ENCODE results near the gene ZNF79. TPM values are rescaled to one million over a fixed set of nuclear protein-coding genes. Genes with fewer than 3 reads are reported as not detected.

Gene ZNF79
- total and polyA plus RNA-seq, 9 of the 15 experiments (the other 6 are each of a cell fraction or from before 2014, with no cell fraction given): 0.62 to 7.0 (median 4.1) TPM

DNA sequence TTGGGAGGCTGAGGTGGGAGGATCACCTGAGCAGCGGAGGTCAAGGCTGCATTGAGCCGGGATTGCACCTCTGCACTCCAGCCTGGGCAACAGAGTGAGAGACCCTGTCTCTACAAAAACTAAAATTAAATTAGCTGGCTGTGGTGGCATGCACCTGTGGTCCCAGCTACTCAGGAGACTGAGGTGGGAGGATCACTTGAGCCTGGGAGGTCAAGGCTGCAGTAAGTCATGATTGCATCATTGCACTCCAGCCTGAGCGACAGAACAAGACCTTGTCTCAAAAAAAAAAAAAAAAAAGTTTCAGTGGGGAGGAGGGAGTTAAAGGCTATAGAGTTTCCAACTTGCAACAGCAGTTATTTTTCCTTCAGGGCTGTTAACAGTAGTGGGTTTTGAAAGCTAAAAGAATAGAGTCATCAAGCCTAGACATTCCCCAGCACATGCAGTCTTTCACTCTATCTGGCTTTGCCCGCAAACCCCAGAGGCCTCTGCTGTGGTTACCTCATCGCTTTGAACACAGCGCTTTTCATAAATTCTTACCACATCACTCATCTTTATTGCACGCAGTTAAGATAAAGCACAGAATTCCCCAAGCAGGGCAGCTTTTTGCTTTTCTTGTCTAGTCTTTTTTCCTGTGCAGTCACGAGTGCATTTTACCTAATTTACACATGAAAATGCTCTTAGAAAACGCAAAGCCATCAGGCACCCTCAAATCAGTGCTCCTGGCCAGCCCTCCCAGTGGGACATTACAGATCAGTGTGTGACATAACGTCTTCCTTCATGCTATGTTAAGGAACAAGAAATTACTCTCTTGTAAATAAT, 35.9 kb upstream of the ZNF79 start (continued):
- TF ChIP-seq CEBPG (CRISPR knock-in tag; IDR thresholded peaks at IDR 0.05) (peak; percentile 82), CEBPG (tag; conservative IDR thresholded peaks at IDR 0.05 in 1 of 2, IDR thresholded peaks at IDR 0.05 in 1 of 2) (peak; percentile 91), CHD2 (IDR thresholded peaks at IDR 0.05; ENCODE audit: low read depth, low read length) (no peak), CXXC5 (CRISPR knock-in tag; IDR thresholded peaks at IDR 0.05) (peak; percentile 46), ZNF586 (CRISPR knock-in tag; conservative IDR thresholded peaks at IDR 0.05) (no peak), ZNF140 (CRISPR knock-in tag; IDR thresholded peaks at IDR 0.05) (no peak), RAD21 (CRISPR knock-in tag; conservative IDR thresholded peaks at IDR 0.05 in 1 of 2, IDR thresholded peaks at IDR 0.05 in 1 of 2) (no peak), PURB (CRISPR knock-in tag; IDR thresholded peaks at IDR 0.05; ENCODE audit: low read depth) (no peak), ZNF699 (CRISPR knock-in tag; IDR thresholded peaks at IDR 0.05; ENCODE audit: insufficient replicate concordance) (no peak), LCOR (CRISPR knock-in tag; IDR thresholded peaks at IDR 0.05) (no peak; the same call in 1 of the 2 replicates), TCF7 (IDR thresholded peaks at IDR 0.05; ENCODE audit: borderline replicate concordance) (peak; percentile 97), ZFP36 (IDR thresholded peaks at IDR 0.05; ENCODE audit: low read depth, low read length, partially characterized antibody) (no peak), TAF9B (IDR thresholded peaks at IDR 0.05; ENCODE audit: partially characterized antibody) (no peak), ZSCAN32 (CRISPR knock-in tag; IDR thresholded peaks at IDR 0.05) (no peak), ZNF583 (CRISPR knock-in tag; IDR thresholded peaks at IDR 0.05) (no peak), ZNF274 (IDR thresholded peaks at IDR 0.05; ENCODE audit: borderline replicate concordance, low read depth, low read length) (no peak), RBM17 (IDR thresholded peaks at IDR 0.05; ENCODE audit: borderline replicate concordance, low read depth, low read length) (no peak), NFE2 (IDR thresholded peaks at IDR 0.05; ENCODE audit: low read depth) (no peak), SMARCA4 (IDR thresholded peaks at IDR 0.05) (no peak; the same call in 1 of the 2 replicates), CEBPB (tag; IDR thresholded peaks at IDR 0.05) (peak; percentile 87)
- TF ChIP-seq, protein P1, sequence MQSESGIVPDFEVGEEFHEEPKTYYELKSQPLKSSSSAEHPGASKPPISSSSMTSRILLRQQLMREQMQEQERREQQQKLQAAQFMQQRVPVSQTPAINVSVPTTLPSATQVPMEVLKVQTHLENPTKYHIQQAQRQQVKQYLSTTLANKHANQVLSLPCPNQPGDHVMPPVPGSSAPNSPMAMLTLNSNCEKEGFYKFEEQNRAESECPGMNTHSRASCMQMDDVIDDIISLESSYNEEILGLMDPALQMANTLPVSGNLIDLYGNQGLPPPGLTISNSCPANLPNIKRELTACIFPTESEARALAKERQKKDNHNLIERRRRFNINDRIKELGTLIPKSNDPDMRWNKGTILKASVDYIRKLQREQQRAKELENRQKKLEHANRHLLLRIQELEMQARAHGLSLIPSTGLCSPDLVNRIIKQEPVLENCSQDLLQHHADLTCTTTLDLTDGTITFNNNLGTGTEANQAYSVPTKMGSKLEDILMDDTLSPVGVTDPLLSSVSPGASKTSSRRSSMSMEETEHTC (IDR thresholded peaks at IDR 0.05): no peak
- TF ChIP-seq, protein P2, sequence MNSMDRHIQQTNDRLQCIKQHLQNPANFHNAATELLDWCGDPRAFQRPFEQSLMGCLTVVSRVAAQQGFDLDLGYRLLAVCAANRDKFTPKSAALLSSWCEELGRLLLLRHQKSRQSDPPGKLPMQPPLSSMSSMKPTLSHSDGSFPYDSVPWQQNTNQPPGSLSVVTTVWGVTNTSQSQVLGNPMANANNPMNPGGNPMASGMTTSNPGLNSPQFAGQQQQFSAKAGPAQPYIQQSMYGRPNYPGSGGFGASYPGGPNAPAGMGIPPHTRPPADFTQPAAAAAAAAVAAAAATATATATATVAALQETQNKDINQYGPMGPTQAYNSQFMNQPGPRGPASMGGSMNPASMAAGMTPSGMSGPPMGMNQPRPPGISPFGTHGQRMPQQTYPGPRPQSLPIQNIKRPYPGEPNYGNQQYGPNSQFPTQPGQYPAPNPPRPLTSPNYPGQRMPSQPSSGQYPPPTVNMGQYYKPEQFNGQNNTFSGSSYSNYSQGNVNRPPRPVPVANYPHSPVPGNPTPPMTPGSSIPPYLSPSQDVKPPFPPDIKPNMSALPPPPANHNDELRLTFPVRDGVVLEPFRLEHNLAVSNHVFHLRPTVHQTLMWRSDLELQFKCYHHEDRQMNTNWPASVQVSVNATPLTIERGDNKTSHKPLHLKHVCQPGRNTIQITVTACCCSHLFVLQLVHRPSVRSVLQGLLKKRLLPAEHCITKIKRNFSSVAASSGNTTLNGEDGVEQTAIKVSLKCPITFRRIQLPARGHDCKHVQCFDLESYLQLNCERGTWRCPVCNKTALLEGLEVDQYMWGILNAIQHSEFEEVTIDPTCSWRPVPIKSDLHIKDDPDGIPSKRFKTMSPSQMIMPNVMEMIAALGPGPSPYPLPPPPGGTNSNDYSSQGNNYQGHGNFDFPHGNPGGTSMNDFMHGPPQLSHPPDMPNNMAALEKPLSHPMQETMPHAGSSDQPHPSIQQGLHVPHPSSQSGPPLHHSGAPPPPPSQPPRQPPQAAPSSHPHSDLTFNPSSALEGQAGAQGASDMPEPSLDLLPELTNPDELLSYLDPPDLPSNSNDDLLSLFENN (IDR thresholded peaks at IDR 0.05; ENCODE audit: low read depth in 2 of 2, low read length in 2 of 2): no peak
- TF ChIP-seq, protein P3, sequence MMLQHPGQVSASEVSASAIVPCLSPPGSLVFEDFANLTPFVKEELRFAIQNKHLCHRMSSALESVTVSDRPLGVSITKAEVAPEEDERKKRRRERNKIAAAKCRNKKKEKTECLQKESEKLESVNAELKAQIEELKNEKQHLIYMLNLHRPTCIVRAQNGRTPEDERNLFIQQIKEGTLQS (IDR thresholded peaks at IDR 0.05): peak; percentile 94
- TF ChIP-seq, protein P3 (CRISPR knock-in tag; conservative IDR thresholded peaks at IDR 0.05): no peak
